NCI-H1105 (cell line): ENCODE measurements around the gene GDA.
"Not testable (repeated sequence)": the region's sequence is repeated elsewhere in the genome, so short reads cannot be mapped to it uniquely, and the experiment has no call there.

Experiments
- DNase-seq: peaks from one replicate; lab custom pipeline; 2025; lab: John Stamatoyannopoulos, UW

The GDA gene

GRCh38 chr9:72207278-72207677 is 58.0 kb downstream of the GDA start:
- DNase-seq: no peak

- no peak for DNase-seq
These were observed 61.3 kb downstream of the GDA start for GRCh38 chr9:72210522-72210921.

DNA sequence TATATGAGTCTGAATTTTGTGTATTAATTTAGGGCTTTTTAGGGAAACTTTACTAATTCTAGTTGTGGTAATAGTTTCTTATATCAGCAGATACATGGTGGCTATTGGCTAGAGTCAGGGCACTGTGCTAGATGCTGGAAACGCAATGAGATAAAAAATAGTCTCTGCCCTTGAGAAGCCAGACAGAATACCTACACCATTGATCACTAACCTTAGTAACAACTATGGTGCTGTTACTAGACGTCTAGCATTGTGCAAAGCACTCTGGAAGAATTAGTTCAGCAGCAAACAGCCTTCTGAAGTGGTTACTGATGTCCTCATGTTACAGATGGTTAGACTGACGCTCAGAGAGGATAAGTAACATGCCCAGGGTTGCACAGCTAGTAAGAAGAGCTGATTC is 61.8 kb downstream of the GDA start:
- DNase-seq: no peak

DNA sequence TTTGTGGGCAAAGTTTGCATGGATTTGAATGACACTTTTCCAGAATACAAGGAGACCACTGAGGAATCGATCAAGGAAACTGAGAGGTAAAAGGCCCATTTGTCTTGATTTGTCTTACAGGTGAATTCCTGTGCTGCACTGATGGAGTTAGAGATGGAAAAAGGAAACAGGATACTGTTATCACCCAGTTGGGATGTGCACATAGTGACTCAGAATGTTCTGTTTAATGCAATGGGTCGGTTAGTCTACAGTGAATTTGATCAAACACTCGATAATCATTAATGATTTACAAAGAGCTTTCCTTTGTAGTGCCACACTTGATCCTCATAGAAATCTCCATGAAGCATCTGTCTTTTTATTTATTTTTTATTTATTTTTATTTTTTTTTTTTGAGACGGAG is 64.7 kb downstream of the GDA start:
- DNase-seq: no peak

- DNase-seq: no peak
These were observed 68.1 kb downstream of the GDA start for GRCh38 chr9:72217306-72217842.

GRCh38 chr9:72220589-72220988 is 71.3 kb downstream of the GDA start:
- no peak for DNase-seq

DNA sequence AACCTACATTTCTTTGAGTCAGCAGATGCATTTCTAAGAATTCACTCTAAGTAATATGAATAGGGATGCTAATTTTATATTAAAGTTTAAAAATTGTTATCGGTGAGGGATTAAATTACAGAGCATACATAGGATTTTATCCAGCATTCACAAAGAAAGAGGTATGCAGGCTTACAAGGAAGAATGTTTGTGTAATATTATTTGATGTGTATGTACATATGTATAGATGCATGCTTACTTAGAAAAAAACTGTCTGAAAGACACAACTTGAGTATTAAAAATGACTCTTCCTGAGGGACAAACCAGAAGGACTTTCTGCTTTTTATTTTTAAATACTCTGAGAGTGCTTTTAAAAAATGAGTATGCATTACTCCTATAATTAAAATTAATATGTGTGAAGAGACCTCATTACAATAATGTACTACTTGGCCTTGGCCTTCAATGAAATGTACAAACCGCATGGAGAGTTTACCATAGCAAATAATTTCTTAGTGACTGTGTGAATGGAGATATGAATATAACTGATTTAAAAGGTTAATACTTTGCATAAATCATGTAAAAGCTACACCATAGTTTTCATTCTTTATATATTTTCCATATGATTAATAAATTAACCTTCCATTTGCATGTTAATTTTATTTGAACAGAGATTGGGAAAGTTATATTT is 77.0 kb downstream of the GDA start:
- no peak for DNase-seq

GRCh38 chr9:72228282-72228681 is 79.0 kb downstream of the GDA start:
- no peak for DNase-seq

DNA sequence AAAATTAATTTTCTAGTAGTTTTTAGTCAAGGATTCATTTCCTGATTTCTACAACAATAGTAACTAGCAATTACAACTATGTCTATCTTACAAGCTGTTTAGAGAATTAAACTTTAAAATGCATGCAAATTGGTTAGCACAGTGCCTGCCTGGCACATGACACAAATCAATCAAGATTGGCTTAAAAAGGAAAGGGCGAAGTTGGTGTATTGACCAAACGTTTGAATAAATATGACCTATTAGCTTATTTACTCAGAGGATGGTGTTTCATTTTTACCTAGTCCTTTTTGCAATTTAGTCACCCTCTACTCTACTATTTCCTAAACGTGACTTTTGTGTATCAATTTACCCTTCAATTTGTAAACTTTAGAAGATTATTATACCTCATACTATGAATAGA is 83.5 kb downstream of the GDA start:
- DNase-seq: no peak

- DNase-seq: no peak
These were observed 98.3 kb downstream of the GDA start for GRCh38 chr9:72247549-72247948.

DNA sequence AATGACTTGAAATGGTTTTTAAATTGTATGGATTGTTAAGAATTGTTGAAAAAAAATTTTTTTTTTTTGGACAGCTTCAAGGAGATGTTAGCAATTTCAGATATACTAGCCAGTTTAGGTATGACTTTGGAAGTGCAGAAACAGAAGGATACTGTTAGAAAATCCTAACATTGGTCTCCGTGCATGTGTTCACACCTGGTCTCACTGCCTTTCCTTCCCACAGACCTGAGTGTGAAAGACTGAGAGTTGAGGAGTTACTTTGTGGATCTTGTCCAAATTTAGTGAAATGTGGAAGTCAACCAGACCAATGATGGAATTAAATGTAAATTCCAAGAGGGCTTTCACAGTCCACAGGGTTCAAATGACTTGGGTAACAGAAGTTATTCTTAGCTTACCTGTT is 102.3 kb downstream of the GDA start:
- DNase-seq: no peak

DNA sequence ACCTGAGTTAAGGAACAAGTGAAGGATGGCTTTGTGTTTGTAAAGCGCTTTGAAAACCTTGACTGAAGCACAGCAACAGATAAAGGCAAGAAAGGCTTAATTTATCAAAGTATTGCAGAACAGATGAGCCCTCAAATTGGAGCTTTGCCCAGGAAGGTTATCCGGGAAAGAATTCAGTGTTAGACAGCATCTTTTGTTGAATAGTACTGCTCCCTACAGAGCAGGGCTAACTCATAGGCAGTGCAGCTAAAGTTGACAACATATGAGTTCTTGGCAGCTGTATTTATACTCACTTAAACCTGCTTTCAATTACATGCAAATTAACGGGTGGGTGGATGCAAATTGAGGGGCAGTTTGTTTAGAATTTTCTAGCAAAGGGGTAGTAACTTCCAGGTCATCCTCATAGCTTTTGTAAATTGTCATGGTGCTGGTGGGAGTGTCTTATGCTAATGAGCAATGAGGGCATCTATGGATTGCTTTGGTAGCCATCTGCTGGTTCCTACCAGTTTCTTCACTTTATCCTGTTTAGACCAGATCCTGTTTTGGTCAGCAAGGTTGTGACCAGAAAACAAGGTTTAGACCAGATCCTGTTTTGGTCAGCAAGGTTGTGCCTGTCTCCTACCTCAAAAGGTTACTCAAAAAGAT is 105.8 kb downstream of the GDA start:
- no peak for DNase-seq

DNA sequence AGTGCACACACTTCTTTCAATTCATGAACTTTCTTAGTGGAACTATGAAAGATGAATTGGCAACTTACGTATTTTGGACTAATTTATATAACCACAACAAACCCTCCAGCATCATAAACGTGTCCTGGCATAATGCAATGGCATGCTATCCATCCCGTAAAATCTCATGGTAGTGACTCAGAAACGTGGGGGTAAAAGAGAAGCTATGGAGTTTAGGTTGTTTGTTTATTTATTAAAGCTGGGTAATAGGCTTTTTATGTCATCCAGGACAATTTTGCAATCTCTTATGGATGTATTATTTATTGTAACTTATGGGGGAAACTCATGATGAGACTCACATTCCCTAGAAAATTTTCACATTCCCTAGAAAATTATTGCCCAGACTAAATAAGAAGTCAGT is 106.3 kb downstream of the GDA start:
- no peak for DNase-seq

DNA sequence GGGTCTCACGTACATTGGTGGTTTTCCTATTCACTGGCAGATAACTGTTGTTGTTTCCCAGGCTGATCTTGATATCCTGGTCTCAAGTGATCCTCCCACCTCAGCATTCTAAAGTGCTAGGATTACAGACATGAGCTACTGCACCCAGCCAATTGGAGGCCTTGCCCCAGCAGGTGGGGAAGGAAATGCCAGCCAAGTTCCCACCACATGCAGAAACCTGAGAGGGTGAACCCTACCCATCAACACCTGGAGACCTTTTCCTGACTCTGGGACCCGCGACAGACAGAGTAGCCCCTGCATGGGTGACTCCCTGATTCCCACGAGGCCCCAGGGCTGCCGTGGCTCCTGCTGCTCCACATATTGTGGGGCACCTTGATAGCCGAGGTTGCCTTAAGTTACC is 107.7 kb downstream of the GDA start:
- no peak for DNase-seq

DNA sequence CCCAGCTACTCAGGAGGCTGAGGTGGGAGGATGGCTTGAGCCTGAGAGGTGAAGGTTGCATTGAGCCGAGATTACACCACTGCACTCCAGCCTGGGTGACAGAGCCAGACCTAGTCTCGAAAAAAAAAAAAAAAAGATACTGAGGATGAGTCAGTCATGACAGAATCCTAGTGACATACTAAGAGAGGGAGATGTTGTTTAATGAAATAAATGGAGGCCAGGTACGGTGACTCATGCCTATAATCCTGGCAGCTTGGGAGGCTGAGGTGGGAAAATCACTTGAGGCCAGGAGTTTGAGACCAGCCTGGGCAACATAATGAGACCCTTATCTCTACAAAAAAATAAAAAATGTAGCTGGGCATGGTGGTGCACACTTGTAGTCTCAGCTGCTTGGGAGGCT is 108.6 kb downstream of the GDA start:
- no peak for DNase-seq

- DNase-seq: no peak
These were observed 112.8 kb downstream of the GDA start for GRCh38 chr9:72262063-72262462.

GRCh38 chr9:72263572-72263971 is 114.3 kb downstream of the GDA start:
- no peak for DNase-seq

DNA sequence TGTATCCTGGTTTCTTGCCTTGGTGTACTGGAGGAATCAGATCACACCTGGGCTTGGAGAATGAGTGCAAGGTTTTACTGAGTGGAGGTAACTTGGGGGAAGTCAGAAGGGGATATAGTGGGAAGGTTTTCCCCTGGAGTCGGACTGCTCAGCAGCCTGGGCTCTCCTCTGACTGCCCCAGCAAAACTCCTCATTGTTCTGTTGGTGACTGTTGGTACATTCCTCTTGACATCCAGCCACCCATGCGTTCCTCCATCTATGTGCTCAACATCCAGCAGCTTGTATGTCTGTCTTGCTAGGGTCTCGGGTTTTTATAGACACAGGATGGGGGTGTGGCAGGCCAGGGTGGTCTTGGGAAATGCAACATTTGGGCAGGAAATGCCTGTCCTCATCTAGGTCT is 119.7 kb downstream of the GDA start:
- no peak for DNase-seq

DNA sequence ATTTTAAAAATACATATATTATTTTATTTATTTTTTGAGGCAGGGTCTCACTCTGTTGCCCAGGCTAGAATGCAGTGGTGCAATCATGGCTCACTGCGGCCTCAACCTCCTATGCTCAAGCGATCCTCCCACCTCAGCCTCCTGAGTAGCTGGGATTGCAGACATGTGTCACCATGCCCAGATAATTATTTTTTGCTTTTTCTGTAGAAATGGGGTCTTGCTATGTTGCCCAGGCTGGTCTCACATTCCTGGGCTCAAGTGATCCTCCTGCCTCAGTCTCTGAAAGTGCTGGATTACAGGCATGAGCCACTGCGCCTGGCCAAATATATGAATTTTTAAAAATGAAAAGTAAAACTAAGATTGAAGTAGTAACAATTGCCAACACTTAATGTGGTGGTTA is 121.1 kb downstream of the GDA start:
- not testable (repeated sequence) for DNase-seq

DNA sequence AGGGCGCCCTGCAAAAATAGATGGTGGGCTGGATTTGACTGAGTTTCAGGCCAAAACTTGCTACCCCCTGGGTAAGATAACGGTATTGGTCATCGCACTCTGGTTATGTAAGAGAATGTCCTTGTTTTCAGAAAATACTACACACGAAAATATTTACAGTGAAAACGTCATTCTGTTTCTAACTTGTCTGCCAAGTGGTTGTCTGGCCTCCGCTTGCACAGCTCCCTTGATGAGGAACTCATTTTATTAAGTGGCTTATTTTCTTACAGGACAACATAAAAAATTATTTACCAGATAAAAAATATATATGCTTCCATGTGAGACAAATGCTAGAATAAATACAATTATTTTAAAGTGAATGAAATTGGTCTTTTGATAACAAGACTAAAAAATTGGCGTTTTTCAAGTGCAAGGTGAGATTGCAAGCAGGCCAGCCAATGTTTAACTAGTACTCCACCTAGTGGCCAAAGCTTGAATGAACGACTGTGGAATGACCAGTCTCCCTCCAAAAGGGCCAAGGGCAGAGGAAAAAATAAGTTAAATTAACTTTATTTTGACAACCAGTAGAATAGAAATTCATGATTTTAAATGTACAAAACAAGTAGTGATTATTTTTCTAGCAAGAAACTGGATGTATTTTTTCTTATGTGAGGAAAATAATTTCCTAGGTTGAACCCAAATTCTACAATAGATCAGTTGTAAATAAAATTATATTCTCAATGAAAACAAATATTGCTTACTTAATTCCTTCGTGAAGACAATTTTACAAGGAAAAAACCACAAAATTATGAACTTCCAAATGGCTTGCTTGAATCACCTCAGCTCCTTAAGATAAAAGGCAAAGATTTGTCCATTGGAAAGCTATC is 122.6 kb downstream of the GDA start:
- DNase-seq: peak; percentile 39

DNA sequence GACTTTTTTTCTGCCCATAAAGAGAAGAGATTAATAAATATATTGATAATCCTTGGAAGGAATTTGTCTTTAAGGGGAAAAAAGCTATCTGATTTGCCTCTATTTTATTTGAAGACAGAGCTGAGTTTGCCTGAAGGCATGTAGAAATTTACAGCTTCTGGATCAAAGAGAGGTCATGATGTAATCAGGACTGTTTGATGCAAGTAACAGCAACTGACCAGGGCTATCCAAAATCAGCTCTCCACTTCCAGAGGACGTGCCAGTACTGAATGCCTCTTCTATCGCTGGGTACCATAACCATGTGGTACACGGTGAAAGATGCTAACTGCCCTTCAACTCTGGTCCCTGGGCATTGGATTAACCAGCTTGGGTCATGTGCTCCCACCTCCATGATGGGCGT is 125.2 kb downstream of the GDA start:
- DNase-seq: no peak

DNA sequence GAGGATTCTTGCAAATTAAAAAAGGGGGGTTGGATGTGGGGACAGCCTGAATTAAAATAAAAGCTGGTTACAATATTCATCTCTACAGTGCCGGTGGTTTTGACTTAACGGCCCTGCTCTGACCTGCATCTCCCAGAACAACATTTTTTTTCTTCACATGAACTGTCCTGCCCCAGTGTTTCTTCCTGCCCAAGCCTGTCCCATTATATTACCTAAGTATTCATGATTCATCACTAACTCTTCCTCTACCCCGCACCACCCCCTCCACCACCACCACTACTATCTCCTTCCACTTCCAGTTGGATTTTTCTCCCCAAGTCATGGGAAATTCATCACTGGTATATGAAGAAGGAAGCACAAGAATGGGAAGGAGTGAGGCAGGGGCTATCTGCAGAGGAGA is 125.7 kb downstream of the GDA start:
- DNase-seq: no peak

DNA sequence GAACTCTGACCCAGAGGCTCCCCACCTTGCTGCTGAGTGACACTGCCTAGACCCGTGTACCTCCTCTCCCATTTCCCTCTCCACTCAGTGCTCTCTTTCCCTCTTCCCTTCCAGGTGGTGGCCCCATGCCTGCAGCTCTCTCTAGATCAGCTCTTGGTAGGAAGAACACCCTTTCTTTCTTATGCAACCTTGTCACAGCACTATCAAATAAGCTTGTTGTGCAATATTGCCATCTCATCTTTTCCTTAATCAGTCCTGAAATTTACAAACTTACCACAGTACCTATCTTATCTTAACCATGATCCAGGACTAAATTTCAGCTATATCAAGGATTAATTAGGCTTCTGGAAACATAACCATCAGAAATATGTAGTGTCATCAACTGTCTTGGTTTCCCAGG is 127.2 kb downstream of the GDA start:
- DNase-seq: no peak
